ENCODE data around the gene GPX3. TPM values are rescaled to one million over a fixed set of nuclear protein-coding genes. Genes with fewer than 3 reads are reported as not detected.

GPX3 gene
- total RNA-seq (2014; rRNA removed; shearing (Covaris generic)): 3.3 and 4.0 TPM in 2 replicates

GRCh38 chr5:151020304-151021110 is at the start of gene GPX3:
Gene GPX3 (plus strand): TSS chr5:151020591. CDS start chr5:151020655, 64 bp downstream.
- no peaks in the 10 kb centered on the region for H3K4me1 ChIP-seq
- H3K9me3 ChIP-seq (replicated peaks): no peaks in the 10 kb centered on the region
- peak within 1 kb of the TSS; percentile 58 for H3K4me3 ChIP-seq
- no peaks in the 10 kb centered on the region for H3K36me3 ChIP-seq
- DNase-seq: peak; percentile 74 to 76
- H3K27me3 ChIP-seq: no peaks in the 10 kb centered on the region
- H3K27ac ChIP-seq: no peak within 1 kb of the TSS

DNA sequence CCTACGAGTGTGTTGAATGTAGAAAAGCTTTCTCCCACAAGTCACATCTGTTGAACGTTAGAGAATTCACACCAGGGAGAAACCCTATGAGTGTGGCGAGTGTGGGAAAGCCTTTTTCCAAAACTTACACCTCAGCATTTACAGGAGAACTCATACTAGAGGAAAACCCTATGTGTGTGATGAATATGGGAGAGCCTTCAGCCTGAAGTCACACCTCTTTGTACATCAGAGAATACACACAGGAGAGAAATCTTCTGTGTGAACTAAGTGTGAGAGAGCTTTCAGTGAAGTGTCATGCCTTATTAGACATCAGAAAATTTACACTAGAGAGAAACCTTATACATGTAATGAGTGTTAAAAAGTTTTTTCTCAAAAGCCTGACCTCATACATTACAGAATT is 41.8 kb upstream of the GPX3 start:
- H3K4me3 ChIP-seq: no peak overlapping the region
- H3K9me3 ChIP-seq (replicated peaks): peaks cover 8% of the 10 kb centered on the region; the same call in 1 of the 2 replicates
- H3K4me1 ChIP-seq: no peaks in the 10 kb centered on the region
- no peaks in the 10 kb centered on the region for H3K27me3 ChIP-seq
- no peak for DNase-seq
- H3K27ac ChIP-seq: no peak overlapping the region
- H3K36me3 ChIP-seq: no peaks in the 10 kb centered on the region

GRCh38 chr5:150987746-150988145 is 32.6 kb upstream of the GPX3 start:
- Histone ChIP-seq H3K9me3 (replicated peaks) (no peaks in the 10 kb centered on the region), H3K4me3 (no peak overlapping the region), H3K4me1 (no peaks in the 10 kb centered on the region), H3K27me3 (no peaks in the 10 kb centered on the region), H3K27ac (no peak overlapping the region), H3K36me3 (no peaks in the 10 kb centered on the region)
- no peak for DNase-seq

DNA sequence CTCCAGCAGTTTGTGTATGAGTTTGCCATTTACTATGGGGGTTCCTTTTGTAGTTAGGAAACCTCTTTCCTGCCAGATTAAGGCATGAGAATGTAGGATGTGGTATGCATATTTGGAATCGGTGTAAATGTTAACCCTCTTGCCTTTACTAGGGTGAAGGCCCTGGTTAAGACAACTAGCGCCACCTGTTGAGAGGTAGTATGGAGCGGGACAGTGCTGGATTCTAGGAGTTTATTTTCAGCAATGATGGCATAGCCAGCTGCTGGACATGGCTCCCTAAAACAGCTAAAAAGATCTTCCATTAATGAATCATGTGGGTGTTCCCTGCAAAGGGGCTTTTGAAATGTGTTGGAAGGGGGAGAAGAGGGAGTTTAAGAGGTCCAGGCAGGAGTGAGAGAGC is 30.7 kb upstream of the GPX3 start:
- Histone ChIP-seq H3K27ac (no peak overlapping the region), H3K9me3 (replicated peaks) (0 out of 2 replicates have a peak, but pooled peaks cover 2% of the 10 kb centered on the region), H3K36me3 (no peaks in the 10 kb centered on the region), H3K4me3 (no peak overlapping the region), H3K27me3 (no peaks in the 10 kb centered on the region), H3K4me1 (no peaks in the 10 kb centered on the region)
- DNase-seq: peak; percentile 20 to 48

GRCh38 chr5:150992705-150993104 is 27.7 kb upstream of the GPX3 start:
- Histone ChIP-seq H3K4me3 (no peak overlapping the region), H3K9me3 (replicated peaks) (0 out of 2 replicates have a peak, but pooled peaks cover 2% of the 10 kb centered on the region), H3K27ac (no peak overlapping the region), H3K4me1 (no peaks in the 10 kb centered on the region), H3K36me3 (no peaks in the 10 kb centered on the region), H3K27me3 (no peaks in the 10 kb centered on the region)
- no peak for DNase-seq

GRCh38 chr5:150993422-150993821 is 27.0 kb upstream of the GPX3 start:
- Histone ChIP-seq H3K4me3 (no peak overlapping the region), H3K27me3 (no peaks in the 10 kb centered on the region), H3K27ac (no peak overlapping the region), H3K36me3 (no peaks in the 10 kb centered on the region), H3K9me3 (replicated peaks) (0 out of 2 replicates have a peak, but pooled peaks cover 2% of the 10 kb centered on the region), H3K4me1 (no peaks in the 10 kb centered on the region)
- DNase-seq: no peak

DNA sequence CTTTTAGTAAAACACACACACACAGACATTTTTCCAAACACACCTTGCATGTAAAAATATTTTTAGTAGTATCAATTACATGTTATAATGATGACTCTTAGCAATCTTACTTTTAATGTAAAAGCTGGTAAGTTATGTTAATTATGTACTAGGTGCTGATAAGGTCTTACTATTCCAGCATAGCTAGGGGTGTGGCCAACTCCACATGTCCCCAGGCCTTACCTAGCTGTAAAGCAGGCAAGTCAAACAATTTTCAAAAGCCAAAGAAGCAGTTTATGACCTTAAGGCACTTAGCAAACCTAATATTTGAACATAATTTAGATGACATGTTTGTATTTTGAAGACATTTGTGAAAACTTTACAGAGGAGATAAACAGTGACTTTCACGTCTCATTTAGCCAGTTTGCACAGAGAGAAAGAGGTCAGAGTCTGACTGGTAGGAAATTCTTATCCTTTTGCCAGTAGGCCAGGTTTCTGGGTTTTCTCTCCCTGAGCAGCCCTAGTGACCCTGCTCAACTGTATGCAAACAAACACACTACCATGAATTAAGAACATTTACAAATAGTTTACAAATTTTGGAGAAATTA is 26.5 kb upstream of the GPX3 start:
- H3K4me3 ChIP-seq: no peak overlapping the region
- H3K9me3 ChIP-seq (replicated peaks): 0 out of 2 replicates have a peak, but pooled peaks cover 2% of the 10 kb centered on the region
- no peaks in the 10 kb centered on the region for H3K4me1 ChIP-seq
- no peak for DNase-seq
- no peaks in the 10 kb centered on the region for H3K27me3 ChIP-seq
- no peaks in the 10 kb centered on the region for H3K36me3 ChIP-seq
- H3K27ac ChIP-seq: no peak overlapping the region

DNA sequence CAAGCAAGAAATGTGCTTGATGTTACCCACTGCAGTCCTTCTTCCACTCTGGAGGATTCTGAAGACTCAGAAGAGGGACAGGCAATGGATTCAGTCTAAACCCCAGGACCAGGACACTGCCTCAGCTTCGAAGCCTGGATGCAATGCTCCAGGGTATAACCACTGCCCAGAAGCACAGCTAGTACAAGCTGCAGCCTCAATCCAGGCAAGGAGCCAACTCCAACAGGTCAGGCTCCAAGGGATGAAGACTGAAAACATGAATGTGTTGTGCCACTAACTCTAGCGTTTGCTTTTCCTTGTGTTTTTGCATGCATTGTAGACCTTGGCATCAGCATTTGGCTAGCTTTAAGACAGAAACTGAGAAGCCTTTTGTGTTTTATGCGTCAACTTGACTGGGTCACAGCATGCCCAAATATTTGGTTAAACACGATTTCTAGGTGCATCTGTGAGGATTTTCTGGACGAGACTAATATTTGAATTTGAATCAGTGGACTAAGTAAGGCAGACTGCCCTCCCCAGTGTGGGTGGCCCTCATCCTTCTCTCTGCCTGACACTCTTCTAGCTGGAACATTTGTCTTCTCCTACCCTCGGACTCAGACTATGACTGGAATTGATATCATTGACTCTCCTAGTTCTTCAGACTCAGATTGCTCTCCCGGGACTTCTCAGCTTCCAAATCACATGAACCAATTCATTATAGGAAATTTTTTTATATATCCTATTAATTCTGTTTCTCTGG is 20.5 kb upstream of the GPX3 start:
- H3K4me1 ChIP-seq: no peaks in the 10 kb centered on the region
- H3K27ac ChIP-seq: no peak overlapping the region
- H3K9me3 ChIP-seq (replicated peaks): no peaks in the 10 kb centered on the region
- H3K27me3 ChIP-seq: 0 out of 2 replicates have a peak, but pooled peaks cover 4% of the 10 kb centered on the region
- DNase-seq: no peak
- H3K4me3 ChIP-seq: no peak overlapping the region
- no peaks in the 10 kb centered on the region for H3K36me3 ChIP-seq

DNA sequence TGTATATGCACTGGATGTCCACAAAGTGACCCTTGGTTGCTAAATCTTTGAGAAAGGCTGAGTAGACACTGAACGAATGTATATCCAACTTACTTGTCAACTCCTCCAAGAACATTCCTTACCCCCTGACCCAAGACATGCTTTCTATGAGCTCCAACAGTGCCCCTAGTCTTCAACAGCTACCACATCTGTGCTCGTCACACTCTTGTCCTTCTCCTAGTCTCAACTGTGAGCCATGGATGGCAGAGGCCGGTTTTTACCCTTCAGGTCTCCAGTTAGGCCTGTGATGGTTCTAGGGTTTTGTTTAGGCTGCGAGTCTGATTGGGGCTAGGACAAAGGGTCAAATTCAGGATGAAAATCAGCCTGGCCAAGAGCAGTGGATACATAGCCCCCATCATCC is 19.0 kb upstream of the GPX3 start:
- H3K9me3 ChIP-seq (replicated peaks): no peaks in the 10 kb centered on the region
- no peak overlapping the region for H3K4me3 ChIP-seq
- H3K27ac ChIP-seq: no peak overlapping the region
- no peak for DNase-seq
- no peaks in the 10 kb centered on the region for H3K36me3 ChIP-seq
- no peaks in the 10 kb centered on the region for H3K4me1 ChIP-seq
- 0 out of 2 replicates have a peak, but pooled peaks cover 4% of the 10 kb centered on the region for H3K27me3 ChIP-seq

DNA sequence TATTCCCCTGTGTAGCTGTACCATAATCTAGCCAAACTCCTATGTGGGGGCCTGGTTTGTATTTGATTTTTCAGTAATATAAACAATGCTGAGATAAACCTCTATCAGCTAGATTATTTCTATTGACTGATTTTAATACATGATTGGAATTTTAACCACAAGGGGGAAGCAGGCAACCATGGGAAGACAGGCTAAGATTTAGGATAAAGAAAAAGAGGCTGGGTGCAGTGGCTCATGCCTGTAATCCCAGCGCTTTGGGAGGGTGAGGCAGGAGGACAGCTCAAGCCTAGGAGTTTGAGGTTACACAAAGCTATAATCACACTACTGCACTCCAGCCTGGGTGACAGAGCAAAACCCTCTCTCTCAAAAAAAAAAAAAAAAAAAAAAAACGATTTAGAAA is 18.1 kb upstream of the GPX3 start:
- H3K4me3 ChIP-seq: no peak overlapping the region
- H3K36me3 ChIP-seq: no peaks in the 10 kb centered on the region
- H3K9me3 ChIP-seq (replicated peaks): no peaks in the 10 kb centered on the region
- no peak overlapping the region for H3K27ac ChIP-seq
- peak in 1 of 2 experiments; percentile 47 for DNase-seq
- no peaks in the 10 kb centered on the region for H3K4me1 ChIP-seq
- H3K27me3 ChIP-seq: 0 out of 2 replicates have a peak, but pooled peaks cover 4% of the 10 kb centered on the region

GRCh38 chr5:151002681-151003502 is 17.5 kb upstream of the GPX3 start:
- no peak overlapping the region for H3K4me3 ChIP-seq
- no peaks in the 10 kb centered on the region for H3K9me3 ChIP-seq (replicated peaks)
- DNase-seq: no peak
- no peaks in the 10 kb centered on the region for H3K36me3 ChIP-seq
- no peaks in the 10 kb centered on the region for H3K4me1 ChIP-seq
- H3K27ac ChIP-seq: no peak overlapping the region
- H3K27me3 ChIP-seq: 0 out of 2 replicates have a peak, but pooled peaks cover 4% of the 10 kb centered on the region

DNA sequence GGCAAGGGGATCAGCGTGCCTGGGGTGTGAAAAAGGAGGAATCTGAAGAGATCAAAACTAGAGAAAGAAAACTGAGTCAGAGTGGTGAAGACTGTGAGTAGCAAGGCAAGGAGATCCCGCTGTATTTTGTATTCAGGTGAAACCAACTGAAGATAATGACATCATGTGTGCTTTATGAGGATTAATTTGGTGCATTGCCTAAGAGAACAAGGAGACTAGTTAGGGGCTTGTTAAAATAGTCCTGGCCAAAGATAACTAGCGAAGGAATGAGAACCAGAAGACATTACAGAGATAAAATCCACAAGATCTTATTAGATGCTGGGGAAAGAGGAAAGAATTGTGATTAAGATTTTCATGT is 16.9 kb upstream of the GPX3 start:
- H3K36me3 ChIP-seq: no peaks in the 10 kb centered on the region
- H3K4me1 ChIP-seq: no peaks in the 10 kb centered on the region
- no peak for DNase-seq
- no peak overlapping the region for H3K4me3 ChIP-seq
- H3K9me3 ChIP-seq (replicated peaks): no peaks in the 10 kb centered on the region
- 0 out of 2 replicates have a peak, but pooled peaks cover 4% of the 10 kb centered on the region for H3K27me3 ChIP-seq
- no peak overlapping the region for H3K27ac ChIP-seq

DNA sequence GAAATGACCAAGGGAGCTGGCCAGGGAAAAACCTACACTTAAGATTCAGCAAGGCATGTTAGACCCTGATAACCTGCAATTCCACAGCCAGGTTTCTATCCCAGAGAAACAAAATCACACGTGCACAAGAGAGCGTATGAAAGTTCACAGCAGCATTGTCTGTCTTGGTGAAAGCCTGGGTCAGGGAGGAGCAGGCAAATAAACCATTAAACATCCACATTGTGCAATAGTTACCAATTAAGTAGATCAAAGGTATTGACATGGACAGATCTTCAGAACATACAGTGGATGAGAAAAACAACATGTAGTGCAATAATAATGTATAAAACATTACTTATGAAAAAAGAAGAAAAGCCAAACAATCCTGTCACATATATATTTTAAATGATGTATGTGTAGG is 15.9 kb upstream of the GPX3 start:
- 0 out of 2 replicates have a peak, but pooled peaks cover 4% of the 10 kb centered on the region for H3K27me3 ChIP-seq
- no peaks in the 10 kb centered on the region for H3K9me3 ChIP-seq (replicated peaks)
- DNase-seq: no peak
- H3K36me3 ChIP-seq: no peaks in the 10 kb centered on the region
- no peaks in the 10 kb centered on the region for H3K4me1 ChIP-seq
- H3K4me3 ChIP-seq: no peak overlapping the region
- no peak overlapping the region for H3K27ac ChIP-seq

DNA sequence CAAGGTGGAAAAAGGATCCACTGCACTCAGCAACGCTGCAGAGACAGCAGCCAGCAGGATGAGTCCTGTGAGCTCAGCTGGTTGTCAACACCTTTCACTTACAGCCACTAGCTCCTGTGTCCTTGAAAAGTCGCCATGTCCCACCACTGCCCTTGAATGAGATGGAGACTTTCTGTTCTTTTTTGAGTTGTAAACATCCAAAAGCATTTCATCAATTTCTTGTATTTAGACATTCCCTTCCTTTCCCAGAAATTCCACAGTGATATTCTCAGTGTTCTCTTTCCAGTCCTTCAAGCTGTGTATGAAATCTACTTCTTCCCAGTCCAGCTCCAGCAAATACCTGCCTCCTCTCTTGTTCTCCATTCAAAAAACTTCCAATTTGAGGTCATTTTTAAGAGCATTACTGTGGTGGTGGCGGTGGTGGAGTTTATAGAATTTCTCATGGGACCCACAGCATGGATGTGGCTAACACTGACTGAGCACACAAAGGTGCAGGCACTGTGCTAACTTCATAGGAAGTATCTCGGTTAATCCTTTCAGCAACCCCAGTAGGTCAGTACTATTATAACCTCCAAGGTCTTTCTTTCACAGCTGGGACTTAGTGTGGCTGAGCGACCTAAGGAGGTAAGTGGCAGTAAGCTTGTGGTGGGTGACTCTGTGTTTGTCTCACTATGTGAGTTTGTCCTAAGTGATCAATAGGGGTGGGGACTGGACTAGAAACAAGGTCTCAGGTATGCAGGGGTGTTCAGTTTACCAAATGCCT is 15.0 kb upstream of the GPX3 start:
- Histone ChIP-seq H3K36me3 (no peaks in the 10 kb centered on the region), H3K4me3 (no peak overlapping the region), H3K9me3 (replicated peaks) (no peaks in the 10 kb centered on the region), H3K4me1 (no peaks in the 10 kb centered on the region), H3K27ac (no peak overlapping the region), H3K27me3 (no peaks in the 10 kb centered on the region)
- DNase-seq: no peak
